NCI-H128 (cell line): ENCODE results near the gene KCTD2.
"Not testable (repeated sequence)": the region's sequence is repeated elsewhere in the genome, so short reads cannot be mapped to it uniquely, and the experiment has no call there.

Experiments used
- DNase-seq: peaks from one replicate; lab custom pipeline; 2025; ENCODE audit not compliant: unreplicated experiment; lab: John Stamatoyannopoulos, UW

KCTD2 gene

DNA sequence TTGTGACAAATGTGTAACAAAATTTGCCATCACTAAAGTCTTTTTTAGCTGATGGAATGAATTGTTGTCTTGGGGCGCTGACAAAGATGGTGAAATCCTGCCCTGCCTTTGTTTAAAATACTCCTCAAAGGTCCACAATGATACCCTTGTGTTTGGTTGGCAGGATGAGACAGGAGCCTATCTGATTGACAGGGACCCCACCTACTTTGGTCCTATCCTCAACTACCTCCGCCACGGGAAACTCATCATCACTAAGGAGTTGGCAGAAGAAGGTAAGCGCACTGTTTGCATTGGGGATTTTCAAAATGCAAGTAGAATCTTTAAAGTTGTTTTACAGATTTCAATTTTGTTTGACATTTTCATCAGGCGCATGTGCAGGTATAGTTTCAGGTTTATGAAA is 2.0 kb downstream of the KCTD2 start:
- no peak for DNase-seq

DNA sequence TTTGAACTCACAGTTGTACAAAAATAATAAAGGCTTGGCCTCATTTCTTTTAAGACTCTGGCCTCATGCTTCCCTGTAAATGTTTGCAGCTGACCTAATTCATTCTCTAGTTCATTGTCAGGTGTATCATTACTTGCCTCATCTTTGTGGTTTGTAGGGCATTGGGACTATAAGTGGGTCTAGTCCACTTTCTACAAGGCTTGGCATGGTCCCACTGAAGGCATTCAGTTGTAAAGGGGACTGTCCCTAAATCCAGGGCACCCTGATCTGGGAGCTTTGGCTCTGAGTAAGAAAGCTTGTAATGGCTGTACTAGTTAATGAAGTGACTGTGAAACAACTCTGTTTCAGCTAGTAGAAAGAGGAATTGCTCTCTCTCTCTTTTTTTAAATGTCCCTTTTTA is 2.7 kb downstream of the KCTD2 start:
- DNase-seq: no peak

DNA sequence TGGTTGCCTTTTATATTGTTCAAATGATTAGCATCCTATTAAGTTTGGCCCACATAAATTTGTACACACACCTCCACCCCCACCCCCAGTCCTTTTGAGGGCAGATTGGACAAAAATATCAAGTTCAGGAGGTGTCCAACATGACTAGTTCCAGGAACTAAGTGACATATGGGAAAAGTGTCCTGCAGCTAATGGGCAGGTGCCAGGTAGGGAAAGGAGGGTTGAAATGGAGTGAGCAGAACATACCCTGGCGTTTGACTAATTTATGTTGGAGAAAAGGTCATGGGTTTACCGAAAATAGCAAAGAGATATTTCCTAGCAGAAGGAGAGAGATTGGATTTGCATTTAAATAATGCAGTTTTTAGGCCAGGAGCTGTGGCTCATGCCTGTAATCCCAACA is 4.9 kb downstream of the KCTD2 start:
- DNase-seq: no peak

DNA sequence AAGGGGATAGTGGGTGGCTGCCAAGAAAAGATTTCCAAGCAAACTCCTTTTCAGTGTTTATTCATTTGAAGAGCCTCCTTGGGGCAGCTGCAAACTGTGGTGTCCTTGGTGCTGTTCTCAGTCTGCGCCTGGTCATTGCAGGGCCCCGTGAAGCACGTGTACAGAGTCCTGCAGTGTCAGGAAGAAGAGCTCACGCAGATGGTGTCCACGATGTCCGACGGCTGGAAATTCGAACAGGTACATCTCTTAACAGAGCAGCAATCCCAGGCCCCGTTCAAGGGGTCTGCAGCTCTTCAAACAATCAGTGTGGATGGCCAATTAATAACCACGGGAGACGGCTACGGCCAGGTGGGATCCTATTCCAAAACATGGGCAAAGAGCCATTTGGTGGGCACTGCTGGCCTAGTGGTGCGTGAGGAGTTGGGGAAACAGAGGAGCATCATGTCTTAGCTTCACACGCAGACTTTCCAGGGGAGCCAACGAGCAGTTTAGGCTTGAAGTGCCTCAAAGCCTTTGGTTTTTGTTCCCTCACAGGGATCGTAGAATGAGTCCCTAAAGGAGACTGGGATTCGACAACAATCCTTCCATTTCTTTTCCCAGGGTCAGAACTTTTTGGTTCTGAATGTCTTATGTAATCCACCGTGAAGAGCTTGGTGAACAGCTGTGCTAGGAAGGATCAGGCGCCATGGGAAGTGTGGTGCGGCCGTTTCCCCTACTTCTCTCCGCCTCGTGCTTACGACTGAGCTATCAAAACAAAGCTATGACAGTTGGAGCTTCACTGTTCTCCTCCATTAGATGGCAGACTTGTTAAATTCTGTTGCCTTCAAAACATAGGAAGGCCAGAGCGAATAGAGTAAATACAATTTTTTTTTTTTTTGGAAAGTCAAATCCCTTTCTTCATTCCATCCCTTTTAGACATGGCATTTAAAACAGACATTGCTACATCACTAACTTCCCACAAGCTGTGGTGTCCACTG is 12.6 kb downstream of the KCTD2 start:
- DNase-seq: no peak

DNA sequence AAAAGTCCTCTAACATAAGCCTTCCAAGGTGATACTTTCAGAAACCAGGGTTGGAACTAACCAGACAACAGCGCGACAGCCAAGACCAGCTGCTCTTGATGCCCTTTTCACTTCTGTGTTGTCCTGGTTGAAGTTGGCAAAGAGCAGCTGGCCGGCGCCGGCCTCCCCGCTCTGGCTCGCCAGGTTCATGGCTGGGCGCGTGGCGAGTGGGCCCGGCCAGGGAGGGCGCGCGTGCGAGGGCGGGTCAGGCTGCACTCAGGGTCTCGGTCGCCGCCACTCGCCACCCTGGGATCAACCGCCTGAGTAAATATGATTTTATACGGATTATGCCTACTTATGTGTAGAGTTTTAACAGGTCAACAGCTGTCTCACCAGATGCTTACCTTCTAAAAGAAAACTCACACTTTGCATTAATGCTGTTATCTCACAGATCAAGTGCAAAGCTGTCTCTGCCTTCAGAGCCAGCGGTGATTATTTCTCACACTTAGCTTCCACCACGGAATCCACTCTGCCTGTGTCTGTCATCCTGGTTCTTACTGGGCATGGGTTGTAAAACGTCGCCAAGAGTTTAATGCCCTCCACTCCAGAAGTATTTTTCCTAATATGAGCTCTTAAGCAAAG is 13.5 kb downstream of the KCTD2 start:
- DNase-seq: no peak

DNA sequence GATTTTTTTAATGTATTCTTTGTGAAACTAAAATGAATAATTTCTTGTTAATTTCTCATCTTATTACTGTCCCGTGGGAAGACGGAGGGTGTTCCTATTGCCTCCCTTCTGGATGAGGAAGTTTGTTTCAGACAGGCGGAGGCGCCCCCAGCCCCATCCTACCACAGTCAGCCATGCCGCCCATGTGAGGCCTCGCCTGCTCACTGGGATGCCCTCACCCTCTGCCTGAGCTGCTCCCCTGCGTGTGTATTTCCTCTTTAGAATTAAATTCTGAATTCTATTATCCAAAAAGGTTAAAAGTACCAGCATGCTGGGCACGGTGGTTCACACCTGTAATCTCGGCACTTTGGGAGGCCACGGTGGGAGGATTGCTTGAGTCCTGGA is 14.0 kb downstream of the KCTD2 start:
- no peak for DNase-seq

DNA sequence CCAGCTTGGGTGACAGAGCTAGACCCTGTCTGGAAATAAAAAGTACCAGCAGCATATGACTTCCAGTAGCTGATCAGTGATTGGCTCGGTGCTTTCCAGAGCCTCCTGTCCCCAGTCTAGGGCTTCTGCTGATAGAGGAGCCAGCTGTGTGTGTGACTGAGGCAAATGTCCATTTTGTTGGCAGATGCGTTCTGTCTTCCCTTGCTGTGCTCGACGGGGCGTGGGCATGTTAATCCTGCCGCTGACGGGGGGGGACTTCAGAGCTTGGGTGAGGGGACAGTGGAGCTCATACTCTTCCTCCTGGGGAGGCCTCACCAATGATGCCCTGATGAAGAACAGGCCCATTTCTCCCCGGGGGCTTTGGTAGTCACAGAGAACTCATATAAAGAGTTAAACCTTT is 14.6 kb downstream of the KCTD2 start:
- DNase-seq: no peak

DNA sequence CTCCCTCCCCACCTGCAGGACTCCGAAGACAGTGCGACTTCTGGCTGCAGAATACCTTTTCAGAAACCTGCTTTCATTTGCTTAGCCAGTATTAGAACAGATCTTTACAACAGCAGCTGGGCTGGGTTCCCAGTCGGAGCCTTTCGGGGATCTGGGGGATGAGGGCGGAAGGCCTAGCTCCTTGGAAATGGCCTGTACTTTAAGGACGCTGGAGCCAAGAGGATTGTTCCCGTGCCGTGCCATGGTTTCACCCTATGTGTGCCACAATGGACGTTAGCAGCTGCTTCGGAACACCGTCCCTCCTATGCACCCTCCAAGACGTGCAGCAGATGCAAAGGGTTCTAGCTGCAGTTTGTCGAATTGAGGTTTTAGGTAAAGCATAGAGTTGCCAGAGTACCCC is 16.2 kb downstream of the KCTD2 start:
- no peak for DNase-seq

DNA sequence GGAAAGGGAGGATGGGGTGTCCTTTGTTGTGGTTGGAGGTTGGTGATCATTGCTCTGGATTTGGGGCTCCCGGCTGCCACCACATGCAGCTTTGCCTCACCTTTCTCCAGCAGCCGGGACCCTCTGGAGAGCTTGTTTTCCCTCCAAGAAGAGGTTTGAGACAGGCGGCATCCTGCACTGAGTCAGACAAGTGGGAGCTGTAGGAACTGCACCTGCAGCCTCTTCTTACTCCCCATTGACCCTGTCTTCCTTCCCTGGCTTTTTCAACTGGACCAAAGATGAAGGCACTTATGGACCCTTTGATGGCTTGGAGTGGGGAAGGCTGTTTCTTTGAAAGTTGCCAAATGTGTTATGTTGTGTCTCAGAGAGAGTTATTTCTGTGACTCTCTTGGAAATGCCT is 16.6 kb downstream of the KCTD2 start:
- DNase-seq: no peak

DNA sequence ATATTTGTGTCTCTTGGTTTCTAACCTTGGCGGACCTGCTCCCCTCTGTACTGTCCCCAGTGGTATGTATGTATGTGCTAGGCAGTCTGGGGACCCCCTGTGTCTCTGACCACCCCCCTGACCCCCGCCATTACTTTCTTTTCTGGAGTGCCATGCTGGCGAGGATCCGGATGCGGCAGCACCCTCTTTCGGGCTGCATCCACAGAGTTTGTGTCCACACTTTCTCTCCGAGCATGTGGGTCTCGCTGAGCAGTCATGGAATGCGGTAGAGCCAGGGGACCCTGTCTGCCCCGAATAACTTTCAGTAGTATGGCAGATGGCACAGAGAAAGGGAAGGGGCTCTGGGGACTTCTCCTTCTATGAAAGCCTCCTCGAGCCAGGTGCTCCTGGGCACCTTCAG is 17.0 kb downstream of the KCTD2 start:
- no peak for DNase-seq

DNA sequence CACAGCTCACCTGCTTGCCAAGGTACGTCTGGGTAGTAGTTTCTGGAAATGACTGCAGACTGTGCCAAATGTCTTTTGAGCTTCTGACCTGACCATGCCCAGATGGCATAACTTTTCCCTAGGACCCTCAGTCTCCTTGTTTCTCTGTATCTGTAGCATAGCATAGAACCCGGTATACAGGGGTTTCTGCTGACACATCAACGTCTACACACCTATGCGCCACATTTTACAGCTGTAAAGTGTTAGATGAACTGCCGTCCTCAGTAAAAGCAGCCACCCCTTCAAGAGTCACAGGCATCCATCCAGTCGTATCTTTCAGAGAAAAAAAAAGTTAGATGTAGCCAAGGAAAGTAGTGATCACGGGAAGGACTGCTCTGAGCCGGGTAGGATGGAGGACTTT is 17.4 kb downstream of the KCTD2 start:
- no peak for DNase-seq

DNA sequence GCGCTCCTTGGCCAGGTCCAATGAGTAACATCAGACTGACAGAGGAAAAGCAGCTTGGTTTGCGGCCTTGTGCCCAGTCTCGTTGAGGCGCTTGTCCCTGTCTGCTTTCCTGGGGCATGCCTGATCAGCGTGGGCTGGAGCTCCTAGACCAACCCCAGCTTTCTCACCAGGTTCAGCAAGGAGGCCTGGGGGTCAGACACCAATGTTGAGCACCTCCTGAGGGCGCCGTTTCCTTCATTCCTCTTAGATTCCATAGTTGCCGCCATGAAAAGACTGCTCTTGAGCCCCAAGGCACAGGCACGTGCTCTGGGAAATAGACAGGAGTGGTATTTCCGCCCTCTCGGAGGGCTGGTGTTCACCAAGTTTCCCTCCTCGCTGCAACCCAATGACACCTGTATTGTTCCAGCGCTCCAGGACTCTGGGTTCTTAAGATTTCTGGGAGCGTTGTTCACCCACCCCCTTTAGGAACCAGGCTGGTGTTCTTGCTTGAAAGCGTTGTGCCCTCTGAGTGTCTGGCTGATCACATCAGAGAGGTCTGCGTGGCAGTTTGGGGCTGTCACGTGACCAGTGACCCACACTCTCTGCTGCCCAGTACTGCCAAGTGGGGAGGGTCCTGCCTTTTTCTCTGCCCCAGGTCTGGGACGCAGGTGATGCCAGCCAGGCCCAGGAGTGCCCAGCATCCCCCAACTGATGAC is 18.0 kb downstream of the KCTD2 start:
- DNase-seq: no peak

DNA sequence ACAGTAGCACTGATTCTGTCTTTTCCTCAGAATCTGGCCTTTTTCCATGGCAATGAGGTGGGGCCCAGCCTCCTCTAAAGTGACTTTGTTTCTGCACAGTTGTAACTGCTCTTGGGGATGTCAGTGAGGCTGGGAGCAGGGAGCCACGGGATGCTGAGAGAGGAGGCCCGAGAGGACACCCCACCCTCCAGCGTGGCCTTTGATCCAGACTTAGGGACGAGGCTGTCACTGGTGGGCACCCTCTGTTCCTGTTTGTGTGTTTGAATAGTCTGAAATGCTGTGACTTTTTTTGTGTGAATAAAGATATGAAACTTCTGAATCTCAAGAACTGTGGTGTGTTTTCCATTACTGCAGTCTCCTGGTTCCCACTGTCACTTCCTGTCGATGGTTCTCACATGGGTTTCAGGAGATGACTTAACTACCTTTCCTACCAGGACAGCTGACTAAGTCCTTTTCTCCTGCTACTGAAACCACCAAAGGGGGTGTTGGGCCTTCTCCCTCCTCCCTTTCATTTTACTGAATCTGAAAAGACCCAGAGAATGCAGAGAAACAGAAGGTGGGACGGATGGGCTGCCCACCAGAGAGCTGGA is 18.6 kb downstream of the KCTD2 start:
- DNase-seq: no peak

DNA sequence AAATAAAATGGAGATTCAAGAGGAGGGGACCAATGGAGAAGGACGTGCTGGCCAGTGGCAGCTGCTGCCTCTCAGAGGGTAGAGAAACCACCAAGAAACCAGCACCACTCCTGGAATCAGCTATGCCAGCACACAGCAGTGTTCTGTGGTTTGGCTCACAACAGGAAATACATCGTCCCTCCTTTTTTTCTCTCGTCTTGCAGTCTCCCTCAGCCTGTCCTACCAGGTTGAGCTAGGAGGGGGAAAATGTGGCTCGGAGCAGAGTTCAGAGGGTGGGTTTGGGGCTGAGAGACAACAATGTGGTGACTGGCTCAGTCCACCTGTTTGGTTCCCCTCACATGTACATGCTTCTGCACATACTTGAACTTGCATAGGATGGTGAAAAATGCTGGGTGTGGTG is 20.8 kb downstream of the KCTD2 start:
- DNase-seq: no peak

DNA sequence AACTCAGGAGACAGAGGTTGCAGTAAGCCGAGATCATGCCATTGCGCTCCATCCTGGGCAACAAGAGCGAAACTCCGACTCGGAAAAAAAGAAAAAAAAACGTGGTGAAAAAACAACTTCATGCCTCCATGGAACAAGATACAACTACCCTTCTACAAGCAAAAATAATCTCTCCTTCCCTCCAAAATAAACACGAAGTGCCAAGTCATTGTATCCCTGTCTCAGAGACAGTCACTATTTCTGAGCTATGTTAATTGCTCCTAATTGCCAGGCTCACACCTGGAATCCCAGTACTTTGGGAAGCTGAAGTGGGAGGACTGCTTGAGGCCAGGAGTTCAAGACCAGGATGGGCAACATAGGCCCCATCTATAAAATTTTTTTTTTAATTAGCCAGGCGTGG is 21.7 kb downstream of the KCTD2 start:
- no peak for DNase-seq

DNA sequence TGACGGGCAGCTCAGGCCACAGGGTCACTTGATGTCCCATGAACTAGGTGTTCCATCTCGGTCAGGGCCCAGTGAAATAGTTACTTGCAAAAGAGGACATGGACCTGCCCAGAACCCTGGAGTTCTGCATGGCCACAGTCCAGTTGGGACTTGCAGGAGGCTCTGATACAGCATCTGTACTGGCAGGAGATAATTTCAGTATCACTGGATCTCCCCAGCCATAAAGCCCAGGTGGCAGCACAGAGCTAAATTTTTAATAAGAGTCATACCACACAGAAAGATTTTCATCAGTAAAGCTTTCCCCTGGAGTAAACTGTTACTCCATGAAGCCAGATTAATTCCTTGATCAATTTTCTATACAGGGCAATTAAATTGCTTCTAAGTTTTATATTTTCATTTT is 22.8 kb downstream of the KCTD2 start:
- DNase-seq: no peak

DNA sequence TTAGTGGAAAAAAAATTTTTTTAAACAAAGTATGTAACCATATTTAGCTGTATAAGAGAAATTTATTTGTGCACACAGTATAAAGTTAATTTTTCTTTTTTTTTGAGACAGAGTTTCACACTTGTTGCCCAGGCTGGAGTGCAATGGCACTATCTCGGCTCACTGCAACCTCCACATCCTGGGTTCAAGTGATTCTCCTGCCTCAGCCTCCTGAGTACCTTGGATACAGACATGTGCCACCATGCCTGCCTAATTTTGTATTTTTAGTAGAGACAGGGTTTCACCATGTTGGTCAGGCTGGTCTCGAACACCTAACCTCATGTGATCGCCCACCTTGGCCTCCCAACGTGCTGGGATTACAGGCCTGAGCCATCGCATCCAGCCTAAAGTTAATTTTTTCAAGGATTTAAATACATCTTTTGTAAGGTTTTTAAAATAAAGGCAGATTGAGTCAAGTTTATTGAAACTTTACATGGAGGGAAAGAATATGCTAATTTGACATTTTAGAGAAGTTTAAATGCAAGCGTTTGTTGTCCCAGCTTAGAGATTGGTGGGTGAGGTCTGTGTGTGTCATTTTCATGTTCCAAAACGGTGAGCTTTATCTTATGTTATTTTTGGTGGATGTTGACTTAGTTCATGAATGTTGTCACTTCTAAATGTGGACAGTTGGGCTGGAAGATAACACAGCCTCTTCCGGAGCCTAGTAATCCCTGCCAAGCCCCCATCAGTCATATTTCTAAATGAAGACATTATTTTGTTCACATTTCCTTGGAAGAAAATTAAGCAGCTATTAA is 24.6 kb downstream of the KCTD2 start:
- not testable (repeated sequence) for DNase-seq

DNA sequence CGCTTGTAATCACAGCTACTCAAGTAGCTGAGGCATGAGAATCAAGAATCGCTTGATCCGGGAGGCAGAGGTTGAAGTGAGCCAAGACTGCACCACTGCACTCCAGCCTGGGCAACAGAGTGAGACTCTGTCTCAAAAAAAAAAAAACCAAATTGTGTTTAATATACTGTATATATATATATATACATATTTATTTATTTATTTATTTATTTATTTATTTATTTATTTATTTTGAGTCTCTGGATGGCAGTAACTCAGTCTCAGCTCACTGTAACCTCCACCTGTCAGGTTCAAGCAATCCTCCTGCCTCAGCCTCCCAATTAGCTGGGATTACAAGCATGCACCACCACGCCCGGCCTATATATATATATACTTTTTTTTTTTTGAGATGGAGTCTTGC is 25.9 kb downstream of the KCTD2 start:
- not testable (repeated sequence) for DNase-seq

DNA sequence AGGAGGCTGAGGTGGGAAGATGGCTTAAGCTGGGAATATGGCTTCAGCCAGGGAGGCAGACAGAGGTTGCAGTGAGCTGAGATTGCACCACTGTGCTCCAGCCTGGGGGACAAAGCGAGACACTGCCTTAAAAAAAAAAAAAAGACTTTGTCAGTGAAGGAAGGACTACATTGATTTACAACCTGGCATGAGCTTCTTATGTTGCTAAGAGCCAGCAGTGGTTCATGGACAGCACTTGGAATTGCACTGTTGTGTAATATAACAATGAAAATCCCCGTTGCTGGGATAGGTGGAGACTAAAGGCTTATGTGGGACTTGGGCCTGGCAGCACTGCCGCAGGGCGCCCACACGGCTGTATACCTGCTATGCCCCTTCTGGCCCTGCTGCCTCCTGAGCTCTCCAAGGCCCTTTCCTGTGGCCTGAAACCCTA is 26.6 kb downstream of the KCTD2 start:
- DNase-seq: no peak

DNA sequence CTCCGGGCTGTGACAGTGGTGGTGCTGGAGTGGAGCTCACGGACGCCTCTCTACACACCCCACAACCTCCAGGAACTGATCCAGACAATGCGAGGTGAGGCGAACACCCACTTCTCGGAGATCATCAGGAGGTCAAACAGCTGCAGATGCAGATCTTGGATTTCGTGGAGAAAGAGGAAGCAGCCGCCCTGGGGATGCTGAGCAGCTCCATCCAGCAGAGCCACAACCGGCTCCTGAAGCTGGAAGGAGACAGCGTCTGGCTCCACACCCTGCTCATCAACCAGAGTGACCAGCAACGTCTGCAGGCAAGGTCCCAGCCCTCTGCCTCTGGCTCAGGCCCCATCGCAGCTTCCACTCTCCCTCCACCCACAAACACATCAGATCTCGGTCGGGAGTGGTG is 27.5 kb downstream of the KCTD2 start:
- DNase-seq: no peak
